Pancreas (tissue), 10 donors: ENCODE measurements around the gene DRAXIN. TPM values are rescaled to one million over a fixed set of nuclear protein-coding genes. Genes with fewer than 3 reads are reported as not detected.

Experiments used
- ATAC-seq, 4 donors: fragments of 200-7000 bp; cut with Tn5 transposase; one replicate each; pipeline versions ENCODE4 v1.8.0 to v1.9.1; 2020; ENCODE audit warnings: mild to moderate bottlenecking in 4 of 4, moderate library complexity in 4 of 4
- DNase-seq, 6 donors: peaks; one replicate each; pipeline ENCODE4 v3.0.0-alpha.2; 2020
- FAIRE-seq: peaks from 2 replicates; lab custom pipeline; 2012; peaks lifted over from hg19 to GRCh38; lab: Jason Lieb, UNC
- H3K27ac ChIP-seq, 4 donors: fragments of 200-600 bp; sonication (generic); 1 replicate in 3 of 4; 2 replicates in 1 of 4; pipeline versions ENCODE4 v1.5.0 to v1.8.0; 2020
- H3K27me3 ChIP-seq, 4 donors: fragments of 200-600 bp; one replicate each; pipeline ENCODE4 v1.8.0; 2021
- H3K36me3 ChIP-seq, 3 donors: fragments of 200-600 bp; sonication (generic) in 1 of 3; one replicate each; pipeline versions ENCODE4 v1.5.0 to v1.8.0; 2020 to 2021
- H3K4me1 ChIP-seq, 3 donors: fragments of 200-600 bp; one replicate each; pipeline ENCODE4 v1.8.0; 2021
- H3K4me3 ChIP-seq, 4 donors: fragments of 200-600 bp; sonication (generic) in 2 of 4; one replicate each; pipeline versions ENCODE4 v1.5.0 to v1.8.0; 2020 to 2021
- H3K9me3 ChIP-seq, 4 donors: fragments of 200-600 bp; one replicate each; pipeline ENCODE4 v1.8.0; 2021
- CTCF ChIP-seq, 4 donors: fragments of 200-600 bp; sonication (generic) in 3 of 4; IDR thresholded peaks; one replicate each; pipeline versions ENCODE4 v1.5.0 to v1.8.0; 2021; ENCODE audit warnings: antibody characterized with exemption in 4 of 4
- WGBS, 2 donors: extraction: QIAGEN DNeasy Blood & Tissue Kit; methylation state at CpG; one replicate each; pipeline ENCODE4 v1.1.7; 2013; 5-methylcytosine and 5-hydroxymethylcytosine counted together
- intact Hi-C, 3 donors: fragments of 100-400 bp; cut with DNase I; formaldehyde crosslinking; loops; one replicate each; pipeline versions ENCODE4 v1.11.1 to v1.14.2; 2022
- polyA plus RNA-seq, 2 donors: library from polyadenylated mRNA; stranded (reverse); fragments of 200-250 nt; gene quantifications; one replicate each; pipeline ENCODE4 v1.2.3, GENCODE V29; 2013
- total RNA-seq, 6 donors: library from RNA; stranded (reverse); fragmentation: NEBNext Ultra II Directional in 4 of 6; extraction: Animal tissue kit (Norgen Biotek cat#: 25700) in 4 of 6; gene quantifications; one replicate each; pipeline versions ENCODE4 v1.2.1 to v1.2.4, GENCODE V29; 2021 to 2023
- donor health status: healthy with polysubstance abuse.
- donor health status: DM: no; HTN: no; CAD: no; lungs with moderate emphysema.
- donor health status: DM: no; HTN: no; CAD: no.
- donor health status: control.
- donor health status: control.
- donor health status: Bipolar disorder and iron deficiency.
- donor health status: DM: yes; HTN: yes; CAD: no.
- donor health status: DM: no; HTN: no; CAD: no.
- donor health status: DM: no; HTN: no; CAD: no.
- donor health status: DM: yes; HTN: yes; CAD: no.

DRAXIN gene
- total and polyA plus RNA-seq, 8 donors: under 0.01 to 0.09 (median 0.03) TPM; not detected in 1

- no peak for TF ChIP-seq CTCF (IDR thresholded peaks at IDR 0.05)
- FAIRE-seq: no peak
- Histone ChIP-seq H3K27me3 (no peaks in the 10 kb centered on the region), H3K4me1 (peaks cover 5 to 35% (median 24%) of the 10 kb centered on the region in 3 donors), H3K27ac (peak overlapping the region; percentile 73 to 91 (median 78)), H3K4me3 (peak overlapping the region in 3 of 4 donors; percentile 23 to 37 (median 37)), H3K9me3 (no peaks in the 10 kb centered on the region), H3K36me3 (no peaks in the 10 kb centered on the region)
- WGBS, 2 donors: 43 to 64% methylated on average over 4 of the region's 4 CpGs
- intact Hi-C loops: loop anchor here in 2 of 3 donors (5.0 to 10.0 kb wide), 2 partner anchors 66 to 74 kb away; no protein-coding TSS in a partner anchor
- ATAC-seq: no peak
- DNase-seq: no peak
Measured at GRCh38 chr1:11651017-11651416, 40.5 kb upstream of the DRAXIN start.

GRCh38 chr1:11652203-11652780, 39.2 kb upstream of the DRAXIN start:
- DNase-seq (no peak), ATAC-seq (no peak), FAIRE-seq (no peak)
- Histone ChIP-seq H3K36me3 (no peaks in the 10 kb centered on the region), H3K27ac (peak overlapping the region; percentile 33 to 91 (median 68)), H3K4me1 (peaks cover 5 to 35% (median 24%) of the 10 kb centered on the region in 3 donors), H3K27me3 (no peaks in the 10 kb centered on the region), H3K9me3 (no peaks in the 10 kb centered on the region), H3K4me3 (peak overlapping the region in 2 of 4 donors; percentile 67 to 71)
- 74 to 82% methylated on average over 11 of the region's 11 CpGs for WGBS, 2 donors
- intact Hi-C loops: loop anchor here in 2 of 3 donors (5.0 to 10.0 kb wide), 2 partner anchors 65 to 73 kb away; no protein-coding TSS in a partner anchor
- TF ChIP-seq CTCF (IDR thresholded peaks at IDR 0.05): no peak

DNA sequence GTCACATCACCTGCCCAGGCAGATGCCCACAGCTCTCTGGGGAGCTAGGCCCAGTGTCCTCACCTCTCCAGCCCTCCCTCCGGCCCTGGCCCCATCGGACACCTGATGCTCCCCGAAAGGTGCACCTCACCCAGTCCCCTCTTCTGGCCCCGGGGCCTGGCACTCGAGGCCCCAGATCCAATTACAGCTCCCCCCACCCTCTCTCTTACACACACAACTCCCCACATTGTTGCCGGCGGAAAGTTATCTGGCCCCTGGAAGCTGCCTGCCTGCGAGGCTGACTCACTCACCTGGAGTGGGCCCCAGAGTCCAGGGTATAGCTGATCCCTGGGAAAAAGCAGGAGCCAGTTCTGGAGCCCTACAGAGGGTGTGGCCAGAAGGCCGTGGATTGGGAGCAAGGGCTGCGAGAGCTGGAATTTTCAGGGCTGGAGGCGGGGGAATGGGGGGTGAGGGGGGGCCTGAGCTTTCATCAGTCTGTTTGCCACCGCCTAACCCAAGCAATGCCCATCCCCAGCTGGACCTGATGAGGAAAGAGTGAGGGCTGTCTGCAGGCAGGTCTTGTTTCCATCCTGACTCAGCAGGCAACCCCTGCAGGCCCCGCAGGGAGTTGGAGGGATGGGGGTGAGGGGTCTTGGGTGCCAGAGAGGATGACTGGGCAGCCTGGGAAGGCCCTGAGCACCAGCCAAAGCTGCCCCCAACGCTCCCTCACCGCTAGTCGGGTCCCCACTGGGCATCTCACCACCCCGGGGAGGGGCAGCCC, 38.2 kb upstream of the DRAXIN start:
- peak; percentile 76 to 86 (median 83) for DNase-seq
- H3K4me1 ChIP-seq: peaks cover 5 to 30% (median 19%) of the 10 kb centered on the region in 3 donors
- H3K9me3 ChIP-seq: no peaks in the 10 kb centered on the region
- H3K27me3 ChIP-seq: no peaks in the 10 kb centered on the region
- H3K4me3 ChIP-seq: peak overlapping the region; percentile 30 to 71 (median 55)
- no peak for FAIRE-seq
- peak overlapping the region; percentile 33 to 91 (median 68) for H3K27ac ChIP-seq
- ATAC-seq: peak; percentile 42 to 60 (median 56)
- WGBS, 2 donors: 30 to 35% methylated on average over 17 of the region's 17 CpGs
- intact Hi-C loops: loop anchor here in 2 of 3 donors (5.0 to 10.0 kb wide), 2 partner anchors 64 to 72 kb away; no protein-coding TSS in a partner anchor
- TF ChIP-seq CTCF (IDR thresholded peaks at IDR 0.05): no peak
- no peaks in the 10 kb centered on the region for H3K36me3 ChIP-seq

DNA sequence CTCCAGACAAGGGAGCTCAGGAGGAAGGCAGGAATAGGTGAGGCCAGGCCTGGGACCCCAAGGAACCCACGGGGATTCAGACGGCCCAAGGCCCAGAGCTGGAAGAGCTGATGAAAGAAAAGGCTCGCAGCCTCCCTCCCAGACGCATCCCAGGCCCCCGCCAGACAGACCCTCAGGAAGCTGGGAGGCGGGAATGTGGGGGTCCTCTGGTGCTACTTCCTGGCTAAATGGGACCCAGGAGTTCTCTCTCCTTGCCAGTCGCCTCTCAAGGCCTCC, 37.7 kb upstream of the DRAXIN start:
- FAIRE-seq: no peak
- H3K27me3 ChIP-seq: no peaks in the 10 kb centered on the region
- 42 to 53% methylated on average over 4 to 7 of the region's 7 CpGs for WGBS, 2 donors
- no peak for TF ChIP-seq CTCF (IDR thresholded peaks at IDR 0.05)
- no peaks in the 10 kb centered on the region for H3K36me3 ChIP-seq
- intact Hi-C loops: loop anchor here in 2 of 3 donors (5.0 to 10.0 kb wide), 2 partner anchors 64 to 71 kb away; no protein-coding TSS in a partner anchor
- peak overlapping the region; percentile 51 to 91 (median 80) for H3K27ac ChIP-seq
- H3K4me3 ChIP-seq: peak overlapping the region; percentile 30 to 71 (median 55)
- no peaks in the 10 kb centered on the region for H3K9me3 ChIP-seq
- ATAC-seq: no peak
- no peak for DNase-seq
- peaks cover 5 to 25% (median 17%) of the 10 kb centered on the region in 3 donors for H3K4me1 ChIP-seq
